Esophagus squamous epithelium (tissue), 4 donors: ENCODE results near the gene BCAR3.

Experiments
- POLR2A ChIP-seq, 4 donors: fragments of 450-650 bp; IDR thresholded peaks; one replicate each; pipeline ENCODE4 v1.6.1; 2017; ENCODE audit warnings: antibody characterized with exemption in 4 of 4, mild to moderate bottlenecking in 4 of 4, moderate library complexity in 3 of 4
- TF ChIP-seq, protein P1 (sequence below), 6 experiments: fragments of 450-650 bp in 4 of 6; fragments of 200-600 bp in 2 of 6; sonication (generic) in 2 of 6; IDR thresholded peaks; one replicate each; pipeline ENCODE4 v1.5.1; 2016 to 2019; ENCODE audit warnings: antibody characterized with exemption in 6 of 6, mild to moderate bottlenecking in 4 of 6, moderate library complexity in 4 of 6

GRCh38 chr1:93616221-93616995 lies 65.2 kb downstream of the BCAR3 start:
- TF ChIP-seq, protein P1, sequence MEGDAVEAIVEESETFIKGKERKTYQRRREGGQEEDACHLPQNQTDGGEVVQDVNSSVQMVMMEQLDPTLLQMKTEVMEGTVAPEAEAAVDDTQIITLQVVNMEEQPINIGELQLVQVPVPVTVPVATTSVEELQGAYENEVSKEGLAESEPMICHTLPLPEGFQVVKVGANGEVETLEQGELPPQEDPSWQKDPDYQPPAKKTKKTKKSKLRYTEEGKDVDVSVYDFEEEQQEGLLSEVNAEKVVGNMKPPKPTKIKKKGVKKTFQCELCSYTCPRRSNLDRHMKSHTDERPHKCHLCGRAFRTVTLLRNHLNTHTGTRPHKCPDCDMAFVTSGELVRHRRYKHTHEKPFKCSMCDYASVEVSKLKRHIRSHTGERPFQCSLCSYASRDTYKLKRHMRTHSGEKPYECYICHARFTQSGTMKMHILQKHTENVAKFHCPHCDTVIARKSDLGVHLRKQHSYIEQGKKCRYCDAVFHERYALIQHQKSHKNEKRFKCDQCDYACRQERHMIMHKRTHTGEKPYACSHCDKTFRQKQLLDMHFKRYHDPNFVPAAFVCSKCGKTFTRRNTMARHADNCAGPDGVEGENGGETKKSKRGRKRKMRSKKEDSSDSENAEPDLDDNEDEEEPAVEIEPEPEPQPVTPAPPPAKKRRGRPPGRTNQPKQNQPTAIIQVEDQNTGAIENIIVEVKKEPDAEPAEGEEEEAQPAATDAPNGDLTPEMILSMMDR (IDR thresholded peaks at IDR 0.05) = no peak
- TF ChIP-seq POLR2A (IDR thresholded peaks at IDR 0.05) = no peak
